Skin of body (tissue), 2 donors: ENCODE measurements around the gene FRRS1. TPM values are rescaled to one million over a fixed set of nuclear protein-coding genes. Genes with fewer than 3 reads are reported as not detected.
A peak's percentile ranks its signal among the peaks of the same experiment; 100 is the strongest.

Experiments used
- DNase-seq: peaks from one replicate; lab custom pipeline; 2025; lab: John Stamatoyannopoulos, UW
- total RNA-seq: library from RNA; depleted of rRNA; stranded (reverse); fragments of >200 nt; gene quantifications from one replicate; pipeline ENCODE4 v1.2.3, GENCODE V29; 2014

The FRRS1 gene
- total RNA-seq, 1 donor from 2014 or later = 31.3 TPM

DNA sequence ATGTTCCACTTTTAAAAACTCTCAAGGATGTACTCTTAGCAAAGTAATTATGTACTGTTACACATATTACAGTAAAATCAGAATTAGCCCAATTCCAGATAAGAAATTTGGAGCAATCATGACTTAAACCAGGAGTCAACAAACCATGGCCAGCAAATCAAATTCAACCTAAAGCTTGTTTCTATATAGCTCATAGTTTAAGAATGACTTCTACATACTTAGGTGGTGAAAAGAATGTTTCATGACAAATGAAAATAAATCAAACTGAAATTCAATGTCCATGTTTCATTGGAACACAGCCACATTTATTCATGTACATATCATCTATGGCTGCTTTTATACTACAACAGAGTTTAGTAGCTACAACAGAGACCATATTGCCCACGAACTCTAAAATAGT, 35.1 kb downstream of the FRRS1 start:
- DNase-seq = no peak

DNA sequence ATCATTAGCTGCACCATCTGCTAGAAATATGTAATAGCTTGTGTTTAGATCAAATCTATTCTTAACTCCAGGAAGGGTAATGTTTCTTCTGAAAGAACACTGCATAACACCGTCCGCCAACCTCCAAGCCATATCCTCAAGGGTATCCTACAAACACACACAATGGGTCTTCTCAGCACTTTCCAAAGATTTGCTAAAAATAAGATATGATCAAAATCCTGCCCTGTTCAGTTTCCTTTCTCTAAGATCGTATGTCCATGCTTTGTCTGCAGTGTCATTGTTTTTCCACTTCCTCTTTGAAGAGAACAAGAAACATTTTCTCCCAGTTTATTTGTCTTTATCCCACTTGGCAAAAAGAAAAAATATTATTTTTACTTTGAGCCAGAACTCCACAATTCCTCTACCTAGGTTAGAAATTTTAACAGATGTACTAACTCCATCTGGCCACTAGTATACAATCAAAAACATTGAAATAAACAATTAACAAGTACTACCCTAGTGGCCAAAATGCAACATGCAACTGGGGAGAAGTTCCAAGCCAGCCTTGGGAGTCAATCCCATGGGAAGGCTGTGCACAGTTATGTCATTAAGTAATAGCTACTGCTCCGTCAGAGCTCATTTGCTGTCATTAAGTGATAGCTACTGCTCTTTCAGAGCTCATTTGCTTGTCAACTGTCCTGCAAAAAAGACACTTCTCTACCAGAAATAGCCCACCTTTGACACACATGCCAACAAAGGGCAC, 37.8 kb downstream of the FRRS1 start:
- DNase-seq = peak; percentile 56

DNA sequence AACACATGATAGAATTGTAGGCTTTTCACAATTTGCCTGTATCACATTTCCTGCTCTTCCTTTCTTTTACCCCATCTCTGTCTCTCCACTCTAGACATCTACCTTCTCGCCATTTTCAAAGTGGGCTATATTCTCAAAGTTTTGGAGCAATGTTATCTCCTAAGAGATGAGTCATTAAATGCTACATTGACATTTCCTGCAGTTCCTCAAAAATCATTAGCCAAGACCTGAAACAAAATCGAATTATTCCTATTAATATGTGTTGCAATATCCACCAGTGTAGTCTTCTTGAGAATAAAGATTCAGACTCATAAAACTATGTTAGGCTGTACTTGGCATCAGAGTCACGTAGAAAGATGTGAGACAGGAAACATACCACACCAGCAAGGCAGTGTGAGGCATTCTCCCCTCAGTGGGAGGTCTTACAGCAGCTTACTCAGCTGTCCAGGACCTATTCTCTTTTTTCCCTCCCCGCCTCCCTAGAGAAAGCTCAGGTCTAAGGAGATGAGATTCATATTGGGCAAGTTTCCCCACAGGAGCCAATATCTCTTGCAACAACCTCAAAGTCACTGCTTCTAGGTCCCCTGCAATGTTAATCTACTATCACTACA, 38.8 kb downstream of the FRRS1 start:
- DNase-seq = peak; percentile 11

DNA sequence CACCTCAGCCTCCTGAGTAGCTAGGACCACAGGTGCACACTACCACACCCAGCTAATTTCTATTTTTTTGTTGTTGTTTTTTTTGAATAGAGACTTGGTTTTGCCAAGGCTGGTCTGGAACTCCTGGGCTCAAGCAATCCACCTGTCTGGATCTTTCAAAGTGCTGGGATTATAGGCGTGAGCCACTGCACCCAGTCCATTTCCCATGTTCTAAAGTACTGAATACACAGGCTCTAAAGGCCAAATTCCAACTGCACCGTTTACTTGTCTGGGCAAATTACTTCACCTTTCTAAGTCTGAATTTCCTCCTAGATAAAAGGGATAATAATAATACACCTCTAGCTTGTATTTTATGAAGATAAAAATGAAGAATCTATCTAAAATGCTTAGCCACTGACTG, 39.6 kb downstream of the FRRS1 start:
- no peak for DNase-seq

DNA sequence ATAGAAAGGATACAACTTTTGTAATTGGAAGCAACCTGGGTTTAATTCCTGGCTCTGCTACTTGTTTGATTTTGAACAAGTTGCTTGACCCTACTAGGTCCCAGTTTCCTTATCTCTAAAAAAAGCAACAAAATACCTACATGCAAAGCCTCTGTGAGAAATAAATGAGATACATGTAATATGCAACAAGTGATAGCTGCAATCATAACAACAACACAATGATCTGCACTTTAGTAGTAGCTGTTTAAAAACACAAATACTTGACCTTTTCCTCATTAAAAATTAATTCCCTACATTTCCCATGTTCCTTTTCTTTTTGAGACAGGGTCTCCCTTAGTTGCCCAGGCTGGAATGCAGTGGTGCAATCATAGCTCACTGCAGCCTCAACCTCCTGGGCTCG, 40.0 kb downstream of the FRRS1 start:
- DNase-seq = no peak

DNA sequence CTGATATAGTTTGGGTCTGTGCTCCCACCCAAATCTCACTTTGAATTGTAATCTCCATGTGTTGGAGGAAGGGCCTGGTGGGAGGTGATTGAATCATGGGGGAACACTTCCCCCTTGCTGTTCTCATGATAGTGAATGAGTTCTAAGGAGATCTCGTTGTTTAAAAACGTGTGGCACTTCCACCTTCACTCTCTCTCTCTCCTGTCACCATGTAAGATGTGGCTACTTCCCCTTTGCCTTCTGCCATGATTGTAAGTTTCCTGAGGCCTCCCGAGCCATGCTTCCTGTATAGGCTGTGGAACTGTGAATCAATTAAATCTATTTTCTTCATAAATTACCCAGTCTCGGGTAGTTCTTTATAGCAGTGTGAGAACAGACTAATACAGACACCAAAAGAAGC, 40.4 kb downstream of the FRRS1 start:
- no peak for DNase-seq

DNA sequence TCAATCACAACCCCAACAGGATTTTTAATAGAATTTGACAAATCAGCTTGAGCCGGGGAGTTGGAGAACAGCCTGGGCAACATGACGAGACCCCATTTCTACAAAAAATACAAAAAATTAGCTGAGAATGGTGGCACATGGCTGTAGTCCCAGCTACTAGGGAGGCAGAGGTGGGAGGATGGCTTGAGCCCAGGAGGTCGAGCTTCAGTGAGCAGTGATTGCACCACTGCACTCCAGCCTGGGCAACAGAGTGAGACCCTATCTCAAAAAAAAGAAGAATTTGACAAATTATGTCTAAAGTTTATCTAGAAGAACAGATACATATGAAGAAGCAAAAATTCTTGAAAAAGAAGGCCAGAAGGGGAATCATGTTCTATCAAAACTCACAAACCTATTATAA, 43.2 kb downstream of the FRRS1 start:
- DNase-seq = no peak

DNA sequence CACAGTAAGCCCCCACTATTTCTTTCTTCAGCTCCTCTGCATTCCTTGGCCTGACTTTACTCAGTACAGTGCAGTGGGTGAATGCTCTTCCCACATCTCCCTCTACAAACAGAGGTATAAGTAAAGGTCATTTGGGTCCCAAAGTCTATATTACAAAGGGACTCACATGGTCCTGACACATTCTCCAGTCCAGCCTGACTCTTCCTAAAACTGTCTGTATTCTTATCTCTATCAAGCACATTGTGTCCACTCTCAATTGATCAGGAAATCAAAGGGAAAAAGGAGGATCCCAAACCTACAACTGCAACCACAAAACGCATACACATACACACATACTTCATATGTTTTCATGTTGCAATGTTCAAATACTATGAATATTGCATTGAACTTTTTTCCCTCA, 49.4 kb downstream of the FRRS1 start:
- no peak for DNase-seq

DNA sequence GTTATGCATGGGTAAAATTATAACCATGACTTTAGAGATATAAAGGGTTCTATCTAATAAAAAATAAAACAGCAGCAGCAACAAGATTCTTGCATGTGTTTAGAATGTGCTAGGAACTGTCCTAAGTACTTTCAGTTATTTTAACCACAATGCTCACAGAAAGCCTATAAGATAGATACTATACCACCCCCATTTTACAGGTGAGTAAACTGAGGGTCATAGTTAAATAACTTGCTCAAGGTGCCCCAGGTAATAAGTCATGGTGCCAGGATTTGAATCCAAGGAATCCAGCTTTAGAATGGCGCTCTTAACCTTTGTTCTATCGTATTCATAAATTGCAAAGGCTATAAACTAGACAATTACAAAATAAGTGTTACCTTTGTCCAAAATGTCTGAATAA, 53.4 kb downstream of the FRRS1 start:
- DNase-seq = no peak

DNA sequence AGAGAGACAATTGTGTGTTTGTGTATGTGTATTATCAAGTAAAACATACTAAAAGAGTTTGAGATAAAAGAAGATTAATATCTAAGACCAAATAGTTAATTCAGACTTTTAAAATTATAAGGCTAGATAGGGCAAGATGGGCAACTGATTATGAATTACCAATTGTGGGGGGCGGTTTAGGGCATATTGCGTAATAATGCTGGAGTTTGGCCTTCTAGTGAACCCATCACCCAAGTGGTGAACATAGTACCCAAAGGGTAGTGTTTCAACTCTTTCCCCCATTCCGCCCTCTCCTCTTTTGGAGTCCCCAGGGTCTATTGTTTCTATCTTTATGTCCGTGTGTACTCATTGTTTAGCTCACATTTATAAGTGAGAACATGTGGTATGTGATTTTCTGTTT, 55.4 kb downstream of the FRRS1 start:
- no peak for DNase-seq

DNA sequence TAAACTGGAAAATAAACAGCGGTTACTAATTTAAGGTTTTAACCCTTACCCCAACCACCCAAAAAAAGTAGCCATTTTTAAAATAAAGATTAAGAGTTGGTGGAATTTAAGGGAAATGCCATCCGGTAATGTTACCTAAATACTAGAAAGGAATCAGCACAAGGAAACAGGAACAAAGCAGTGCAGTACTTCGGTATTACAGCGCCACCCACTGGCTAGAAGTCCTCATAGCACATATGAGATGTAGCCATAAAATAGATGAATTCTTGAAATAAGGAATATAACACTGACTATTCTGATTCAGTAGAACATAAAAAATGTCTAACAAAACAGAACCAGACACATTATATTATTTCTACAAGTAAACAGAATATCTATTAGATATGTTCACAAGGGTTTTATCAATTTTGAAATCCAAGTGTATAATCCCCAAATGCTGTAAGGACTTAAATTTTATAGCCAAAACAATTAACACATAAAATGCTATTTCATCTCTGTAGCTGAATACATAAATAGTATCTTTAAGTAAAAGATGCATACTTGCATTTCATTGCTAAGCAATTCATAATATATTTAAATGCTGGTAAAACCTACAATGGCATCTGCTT, 58.8 kb downstream of the FRRS1 start:
- DNase-seq = peak; percentile 48

DNA sequence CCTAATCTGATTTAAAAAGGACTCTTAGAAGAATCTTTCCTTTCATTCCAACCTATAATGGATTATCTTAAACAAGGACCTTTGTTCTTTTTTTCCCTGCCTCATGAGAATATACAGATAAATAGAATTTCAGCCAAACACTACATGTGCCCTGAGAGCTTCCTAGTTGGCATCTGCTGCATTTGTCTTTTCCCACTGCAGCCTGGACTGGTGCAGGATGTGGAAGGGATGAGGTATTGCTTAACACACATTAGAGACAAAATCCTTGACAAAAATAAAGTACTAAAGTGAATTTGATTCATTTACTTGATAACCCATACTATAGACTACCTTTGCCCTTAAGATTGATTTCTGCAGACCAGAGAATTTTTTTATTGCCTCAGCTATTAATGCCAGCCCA, 61.0 kb downstream of the FRRS1 start:
- no peak for DNase-seq

DNA sequence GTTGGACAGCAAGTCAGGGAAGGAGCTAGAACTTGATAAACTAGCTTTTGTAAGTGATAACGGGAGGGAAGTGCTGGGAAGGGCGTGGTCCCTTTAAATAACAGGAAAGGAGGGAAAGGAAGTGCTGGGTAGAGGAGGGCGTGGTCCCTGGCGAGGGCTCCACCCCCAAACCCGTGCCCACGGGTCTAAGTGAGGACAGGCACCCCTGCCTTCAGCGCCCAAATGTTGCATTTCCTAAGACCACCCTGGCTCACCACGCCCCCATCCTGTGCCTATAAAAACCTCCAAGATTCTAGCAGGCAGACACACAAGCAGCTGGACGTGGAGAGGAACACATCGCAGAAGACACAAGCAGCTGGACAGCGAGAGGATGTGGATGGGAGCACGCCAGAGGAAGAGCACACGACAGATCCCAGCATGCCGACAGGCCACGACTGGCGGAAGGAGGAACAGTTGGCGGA, 62.0 kb downstream of the FRRS1 start:
- no peak for DNase-seq

DNA sequence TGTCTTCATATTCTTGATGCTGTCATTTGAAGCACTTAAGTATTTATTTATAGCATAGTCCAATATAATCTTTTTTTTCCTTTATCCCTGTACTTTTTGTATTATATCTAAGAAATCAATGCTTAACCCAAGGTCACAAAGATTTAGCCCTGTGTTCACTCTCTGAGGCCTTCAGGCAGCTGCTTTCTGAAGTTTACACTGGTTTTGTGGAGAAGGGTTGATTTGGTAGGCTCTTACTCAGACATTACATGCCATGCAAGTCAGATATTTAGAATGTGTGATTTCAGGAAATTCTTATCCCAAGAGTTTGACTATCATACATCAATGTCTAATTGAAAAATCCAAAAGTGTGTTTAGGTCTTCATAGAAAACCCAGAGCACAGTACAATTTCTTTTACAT, 64.2 kb downstream of the FRRS1 start:
- DNase-seq = no peak

DNA sequence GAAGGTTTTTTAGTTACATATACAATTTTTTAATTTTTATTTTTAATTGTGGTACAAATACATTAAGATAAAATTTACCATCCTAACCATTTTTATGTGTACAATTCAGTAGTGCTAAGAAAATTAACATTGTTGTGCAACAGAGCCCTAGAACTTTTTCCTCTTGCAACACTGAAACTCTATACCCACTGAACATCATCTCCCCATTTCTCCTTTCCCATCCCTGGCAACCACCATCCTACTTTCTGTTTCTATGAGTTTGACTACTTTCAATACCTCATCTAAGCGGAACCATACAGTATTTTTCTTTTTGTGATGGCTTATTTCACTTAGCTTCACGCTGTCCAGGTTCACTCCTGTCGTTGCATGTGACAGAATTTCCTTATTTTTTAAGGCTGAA, 66.4 kb downstream of the FRRS1 start:
- no peak for DNase-seq

DNA sequence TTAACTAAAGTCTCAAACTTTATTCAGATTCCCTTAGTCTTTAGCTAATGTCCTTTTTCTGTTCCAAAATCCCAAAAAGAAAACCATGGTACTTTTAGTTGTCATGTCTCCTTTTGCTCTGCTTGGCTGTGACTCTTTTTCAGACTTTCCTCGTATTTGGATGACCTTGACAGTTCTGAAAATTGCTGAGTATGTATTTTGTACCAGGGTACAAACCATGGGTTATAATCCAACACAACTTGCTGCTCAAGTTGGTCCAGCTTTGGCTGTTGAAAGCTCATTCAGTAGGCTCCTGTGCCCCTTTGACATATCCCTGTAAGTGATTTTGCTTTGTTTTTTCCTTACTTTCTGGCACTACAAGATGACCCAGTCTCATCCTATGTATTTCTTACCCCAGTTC, 68.9 kb downstream of the FRRS1 start:
- DNase-seq = no peak

DNA sequence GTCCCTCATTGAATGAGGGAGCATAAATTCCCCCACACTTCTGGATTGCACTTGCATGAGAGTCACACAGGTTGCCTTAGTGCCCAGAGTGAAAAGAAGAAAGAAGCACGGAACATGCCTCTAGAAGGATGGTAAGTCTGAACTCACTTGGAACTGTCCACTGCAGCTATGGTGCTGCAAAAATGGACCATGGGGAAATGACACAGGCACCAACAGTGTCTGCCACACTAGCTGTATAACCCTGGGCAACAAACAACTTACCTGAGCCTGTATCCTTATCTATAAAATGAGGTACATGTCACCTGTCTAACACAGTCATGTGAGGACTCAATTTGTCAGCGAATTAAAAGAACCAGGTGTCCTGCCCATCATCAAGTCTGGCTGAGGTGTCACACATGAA, 69.8 kb downstream of the FRRS1 start:
- DNase-seq = no peak

DNA sequence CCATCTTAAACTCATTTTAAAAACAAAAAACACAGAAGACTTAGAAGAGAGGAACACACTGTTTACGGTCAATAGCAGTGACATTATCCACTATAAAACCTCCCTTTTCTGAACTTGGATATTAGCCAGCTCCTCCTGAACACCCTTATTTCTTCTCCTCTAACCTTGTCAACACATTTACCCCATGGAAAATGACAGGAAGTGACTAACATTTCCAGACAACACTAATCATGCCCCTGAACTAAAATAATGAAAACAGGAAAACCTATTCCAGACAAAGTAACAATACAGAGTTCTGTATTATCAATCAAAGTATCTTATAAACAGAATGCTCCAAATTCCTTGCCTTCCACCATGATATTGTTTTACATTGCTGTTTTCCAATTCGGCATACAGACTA, 75.3 kb downstream of the FRRS1 start:
- DNase-seq = no peak

DNA sequence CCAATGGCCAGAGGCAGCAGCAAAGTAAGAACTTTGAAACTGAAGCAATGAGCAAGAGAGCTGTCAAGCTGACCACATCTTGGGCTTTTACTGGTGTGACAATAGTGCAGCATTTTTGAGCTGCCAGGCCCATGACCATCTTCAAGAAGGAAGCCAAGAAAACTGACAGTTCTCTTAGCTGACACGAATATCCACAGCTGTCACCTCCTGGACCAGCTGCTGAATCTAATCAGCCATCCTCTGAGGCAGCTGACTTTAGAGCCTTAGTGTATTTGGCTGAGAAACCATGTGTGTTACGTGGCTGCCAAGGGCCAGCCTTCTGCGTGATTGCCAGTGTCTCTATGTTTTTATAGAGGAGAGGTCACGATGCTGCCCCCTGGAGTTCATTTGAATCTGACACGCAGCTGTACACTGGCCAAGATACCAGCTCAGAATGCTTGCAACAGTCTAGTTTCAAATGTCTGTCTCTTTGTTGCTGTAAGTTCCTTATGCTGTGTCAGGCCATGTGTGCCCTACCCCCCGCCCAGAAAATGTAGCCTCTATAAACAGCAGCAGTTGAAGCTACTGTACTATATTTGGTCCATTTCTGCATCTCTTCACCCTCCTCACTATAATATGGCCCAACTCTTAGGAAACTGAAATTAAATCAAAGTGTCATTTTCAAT, 80.8 kb downstream of the FRRS1 start:
- peak; percentile 92 for DNase-seq

DNA sequence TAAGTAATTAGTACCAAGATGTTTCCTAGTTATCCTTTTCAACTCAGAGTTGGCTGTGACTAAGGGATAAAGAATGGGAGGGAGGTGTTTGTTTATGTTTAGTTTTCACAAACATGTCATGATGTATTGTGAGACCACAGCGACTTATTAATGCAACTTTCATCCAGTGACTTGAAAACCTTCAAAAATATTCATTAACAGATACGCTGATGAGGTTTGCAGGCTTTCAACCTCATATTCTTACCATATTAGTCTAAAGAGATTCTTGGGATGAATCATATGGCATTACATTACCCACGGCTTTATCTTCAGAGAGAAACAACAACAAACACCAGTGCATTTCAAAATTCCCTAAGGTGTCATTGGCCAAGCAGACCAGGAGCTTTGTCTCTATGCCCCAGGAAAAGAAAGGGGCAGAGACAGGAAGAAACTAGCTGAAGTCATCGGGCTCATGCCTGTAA, 84.1 kb downstream of the FRRS1 start:
- no peak for DNase-seq

DNA sequence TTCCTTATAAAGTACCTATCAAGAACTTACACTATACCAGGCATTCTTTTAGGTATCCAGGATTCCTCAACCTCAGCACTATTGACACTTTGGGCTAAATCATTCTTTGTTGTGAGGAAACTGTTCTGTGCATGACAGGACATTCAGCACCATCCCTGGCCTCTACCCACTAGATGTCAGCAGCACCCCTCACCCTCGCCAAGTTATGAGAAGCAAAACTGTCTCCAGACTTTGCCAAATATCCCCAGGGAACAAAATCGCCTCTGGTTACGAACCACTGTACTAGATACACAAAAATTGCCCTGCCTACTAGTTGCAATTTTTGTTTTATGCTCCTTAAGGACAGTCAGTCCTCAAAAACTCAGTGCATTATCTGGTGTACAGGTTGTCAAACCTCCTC, 84.9 kb downstream of the FRRS1 start:
- DNase-seq = no peak

DNA sequence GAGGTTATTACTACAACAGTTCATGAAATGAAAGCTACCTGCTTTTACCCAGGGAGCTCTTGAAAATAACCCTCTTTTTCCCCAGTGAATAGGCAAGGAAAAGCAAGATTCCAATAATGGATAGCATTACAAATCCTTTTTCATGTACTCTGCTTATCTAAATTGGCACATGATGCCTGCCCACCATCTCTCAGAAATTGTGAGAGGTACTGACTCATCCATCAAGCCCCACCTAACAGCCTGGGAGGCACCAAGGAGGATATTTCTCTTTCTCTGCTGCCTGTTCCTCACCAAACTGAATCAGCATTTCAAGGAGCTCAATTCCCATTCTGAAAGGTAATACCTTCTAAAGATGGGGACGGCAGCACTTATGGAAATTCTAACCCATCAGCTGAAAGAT, 86.2 kb downstream of the FRRS1 start:
- no peak for DNase-seq
